GM12872 (cell line): Measurements from ENCODE around the gene TRMT44.

ENCODE experiments used
- TF ChIP-seq, protein P1 (sequence below): IDR thresholded peaks from 3 replicates; pipeline ENCODE4 v1.5.1; 2011; ENCODE audit warnings: low read depth, mild to moderate bottlenecking, low read length, moderate library complexity; ENCODE audit not compliant: insufficient read depth

The TRMT44 gene

GRCh38 chr4:8515316-8516060 is 74.9 kb downstream of the TRMT44 start:
- TF ChIP-seq, protein P1, sequence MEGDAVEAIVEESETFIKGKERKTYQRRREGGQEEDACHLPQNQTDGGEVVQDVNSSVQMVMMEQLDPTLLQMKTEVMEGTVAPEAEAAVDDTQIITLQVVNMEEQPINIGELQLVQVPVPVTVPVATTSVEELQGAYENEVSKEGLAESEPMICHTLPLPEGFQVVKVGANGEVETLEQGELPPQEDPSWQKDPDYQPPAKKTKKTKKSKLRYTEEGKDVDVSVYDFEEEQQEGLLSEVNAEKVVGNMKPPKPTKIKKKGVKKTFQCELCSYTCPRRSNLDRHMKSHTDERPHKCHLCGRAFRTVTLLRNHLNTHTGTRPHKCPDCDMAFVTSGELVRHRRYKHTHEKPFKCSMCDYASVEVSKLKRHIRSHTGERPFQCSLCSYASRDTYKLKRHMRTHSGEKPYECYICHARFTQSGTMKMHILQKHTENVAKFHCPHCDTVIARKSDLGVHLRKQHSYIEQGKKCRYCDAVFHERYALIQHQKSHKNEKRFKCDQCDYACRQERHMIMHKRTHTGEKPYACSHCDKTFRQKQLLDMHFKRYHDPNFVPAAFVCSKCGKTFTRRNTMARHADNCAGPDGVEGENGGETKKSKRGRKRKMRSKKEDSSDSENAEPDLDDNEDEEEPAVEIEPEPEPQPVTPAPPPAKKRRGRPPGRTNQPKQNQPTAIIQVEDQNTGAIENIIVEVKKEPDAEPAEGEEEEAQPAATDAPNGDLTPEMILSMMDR, result no peak

GRCh38 chr4:8516061-8516573 is 75.5 kb downstream of the TRMT44 start:
- TF ChIP-seq, protein P1, result no peak

GRCh38 chr4:8516996-8517550 is 76.5 kb downstream of the TRMT44 start:
- TF ChIP-seq, protein P1, result no peak

DNA sequence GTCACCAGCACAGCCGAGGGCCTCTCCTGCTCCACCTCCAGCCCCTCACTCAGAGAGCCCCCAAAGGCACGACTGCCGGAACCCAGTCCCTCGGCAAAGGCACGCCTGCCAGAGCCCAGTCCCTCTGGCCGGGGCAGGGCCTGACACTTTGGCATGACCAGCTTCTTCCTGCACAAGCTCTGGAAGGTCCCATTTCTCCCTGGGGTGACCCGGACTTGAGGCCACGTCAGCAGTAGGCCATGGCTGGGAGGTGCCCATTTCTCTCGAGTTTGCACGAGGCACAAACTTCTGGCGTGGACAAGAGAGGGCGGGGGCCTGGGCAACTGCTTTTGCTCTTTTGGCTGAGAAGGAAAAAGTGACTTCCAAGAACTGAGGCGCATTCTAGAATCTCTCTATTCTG is 77.4 kb downstream of the TRMT44 start:
- TF ChIP-seq, protein P1, result no peak

DNA sequence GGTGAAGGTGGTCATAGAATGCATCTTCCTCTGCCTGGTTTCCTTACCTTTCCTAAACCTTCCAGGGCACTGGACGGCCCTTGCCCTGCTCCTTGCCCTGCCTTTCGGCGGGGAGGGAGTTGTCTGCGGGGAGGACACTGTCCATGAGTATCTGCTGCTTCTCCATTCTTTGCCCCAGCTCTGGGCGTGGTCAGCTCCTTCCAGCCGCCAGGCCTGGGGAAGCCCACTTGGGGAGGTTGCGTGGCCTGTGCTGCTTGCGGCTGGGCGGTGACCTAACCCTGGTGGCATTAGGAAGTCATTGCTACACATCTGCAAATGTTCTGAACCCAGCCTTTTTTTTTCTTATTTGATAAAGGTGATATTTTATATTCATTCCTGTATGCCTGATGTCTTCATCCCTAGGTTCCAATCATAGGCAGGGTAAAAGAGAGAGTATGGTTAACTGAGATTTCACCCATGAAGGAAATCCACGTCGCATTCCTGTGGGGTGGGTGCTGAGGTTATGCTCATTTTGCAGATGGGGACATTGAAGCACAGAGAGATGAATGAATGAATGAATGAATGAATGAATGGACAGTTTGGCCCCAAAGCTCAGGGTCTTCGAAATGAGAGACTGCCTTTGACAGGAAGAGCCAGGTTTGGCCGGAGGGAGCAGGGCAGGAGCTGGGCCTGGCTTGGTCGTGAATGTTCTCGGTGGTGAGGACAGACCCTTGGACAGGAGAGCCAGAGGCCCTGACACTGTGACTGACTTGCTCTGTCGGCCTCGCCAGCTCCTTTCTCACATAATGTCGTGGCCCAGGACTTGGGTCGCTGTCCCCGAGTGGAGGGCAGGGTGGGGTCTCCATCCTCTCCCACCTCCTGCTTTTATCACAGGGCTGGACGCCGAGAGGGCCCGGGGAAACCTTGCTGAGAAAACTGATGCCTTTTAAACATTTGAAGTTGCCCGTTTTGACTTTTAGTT is 81.9 kb downstream of the TRMT44 start:
- TF ChIP-seq, protein P1, result no peak

DNA sequence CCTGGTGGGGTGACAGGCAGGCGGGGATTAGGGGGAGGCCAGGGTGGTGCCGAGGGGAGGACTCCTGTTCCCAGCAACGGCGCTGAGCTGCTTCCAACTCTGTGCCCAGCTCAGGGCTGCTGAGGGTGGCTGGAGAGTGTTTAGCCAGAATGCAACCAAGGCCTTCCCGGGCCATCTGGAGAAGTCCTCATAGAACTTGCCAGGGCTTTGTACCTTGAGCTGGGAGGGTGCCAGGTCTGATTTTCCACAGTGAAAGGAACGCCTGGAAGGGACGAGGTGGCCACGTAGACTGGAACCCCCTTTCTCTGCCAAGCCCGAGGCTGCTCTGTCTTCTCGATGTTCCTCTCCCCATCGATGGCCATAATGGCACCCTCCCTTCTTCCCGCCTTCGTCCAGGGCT is 82.6 kb downstream of the TRMT44 start:
- TF ChIP-seq, protein P1, result no peak

DNA sequence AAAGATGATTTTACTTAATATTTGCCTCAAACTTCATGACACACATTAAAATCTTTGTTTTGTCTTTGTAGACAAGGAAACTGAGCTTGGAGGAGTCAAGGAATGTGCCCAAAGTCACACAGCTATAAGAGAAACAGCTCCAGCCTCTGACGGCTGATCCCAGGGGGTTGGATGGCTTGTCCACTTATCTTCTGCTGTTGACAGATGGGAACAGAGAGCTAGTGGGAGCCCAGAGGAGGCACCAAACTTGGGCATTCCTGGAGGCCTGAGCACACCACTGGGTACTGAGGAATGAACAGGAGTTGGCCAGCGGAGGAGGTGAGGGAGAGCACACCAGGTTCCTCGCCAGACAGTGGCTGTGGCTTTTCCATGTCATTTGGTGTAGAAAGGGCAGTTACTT is 83.2 kb downstream of the TRMT44 start:
- TF ChIP-seq, protein P1, result no peak
